GM18498 (cell line): ENCODE results near the gene GSAP.
"Not testable (repeated sequence)": the region's sequence is repeated elsewhere in the genome, so short reads cannot be mapped to it uniquely, and the experiment has no call there.

Experiments
- ATAC-seq: cut with Tn5 transposase; IDR thresholded peaks from one replicate; pipeline ENCODE4 v1.9.1; 2021; ENCODE audit warnings: mild to moderate bottlenecking, moderate library complexity; ENCODE audit not compliant: unreplicated experiment

GSAP gene

DNA sequence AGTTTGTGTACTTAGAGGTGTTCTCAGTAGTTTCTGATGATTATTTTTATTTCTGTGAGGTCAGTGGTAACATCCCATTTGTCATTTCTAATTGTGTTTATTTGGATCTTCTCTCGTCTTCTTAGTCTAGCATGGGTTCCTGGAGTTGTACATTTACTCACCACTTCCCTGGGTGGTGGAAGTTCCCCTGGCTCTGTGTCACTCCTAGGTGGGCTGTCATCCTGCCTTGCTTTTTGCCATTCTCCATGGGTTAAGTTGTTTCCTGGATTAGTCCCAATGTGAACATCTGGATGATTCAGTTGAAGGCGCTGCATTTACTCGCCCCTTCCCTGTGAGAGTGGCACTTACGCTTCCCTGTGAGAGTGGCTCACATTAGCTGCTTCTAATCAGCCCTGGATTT lies 48.2 kb downstream of the GSAP start:
- ATAC-seq: no peak

DNA sequence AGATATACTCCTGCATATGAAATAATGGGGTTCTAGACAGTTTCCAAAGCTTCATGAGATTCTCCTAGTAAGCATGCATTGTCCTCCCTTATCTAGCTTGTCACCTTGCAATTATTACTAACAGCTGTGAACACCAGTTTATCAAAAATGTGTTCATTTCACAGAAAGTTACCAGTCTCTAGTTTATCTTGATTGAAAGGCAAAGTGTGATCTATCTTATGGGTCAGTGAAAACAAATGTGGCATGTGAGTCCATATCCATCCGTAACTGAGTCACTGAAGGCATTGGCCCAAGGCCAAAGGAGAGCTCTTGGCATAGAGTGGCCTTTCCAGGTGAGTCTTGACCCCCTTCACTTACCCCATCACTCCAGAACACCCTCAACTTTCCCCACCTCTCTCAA lies 53.2 kb downstream of the GSAP start:
- ATAC-seq: no peak

DNA sequence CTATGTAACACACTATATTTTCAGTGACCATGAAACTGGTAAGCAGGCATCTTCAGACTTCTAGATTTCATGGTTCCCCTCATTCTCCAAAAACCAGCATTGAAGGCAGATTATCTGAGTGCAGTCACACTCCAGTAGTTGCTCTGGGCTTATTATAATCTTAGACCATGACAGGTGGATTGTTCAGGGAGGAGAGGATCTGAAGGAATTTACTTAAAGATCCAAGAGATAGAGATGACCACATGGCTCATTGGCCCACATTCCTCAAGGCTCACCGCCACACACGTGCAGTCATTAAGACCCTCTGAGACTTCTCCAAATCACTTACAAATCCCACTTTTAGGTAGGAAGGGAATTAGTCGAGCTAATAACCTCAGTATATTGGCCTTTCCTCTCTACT lies 55.2 kb downstream of the GSAP start:
- ATAC-seq: no peak

DNA sequence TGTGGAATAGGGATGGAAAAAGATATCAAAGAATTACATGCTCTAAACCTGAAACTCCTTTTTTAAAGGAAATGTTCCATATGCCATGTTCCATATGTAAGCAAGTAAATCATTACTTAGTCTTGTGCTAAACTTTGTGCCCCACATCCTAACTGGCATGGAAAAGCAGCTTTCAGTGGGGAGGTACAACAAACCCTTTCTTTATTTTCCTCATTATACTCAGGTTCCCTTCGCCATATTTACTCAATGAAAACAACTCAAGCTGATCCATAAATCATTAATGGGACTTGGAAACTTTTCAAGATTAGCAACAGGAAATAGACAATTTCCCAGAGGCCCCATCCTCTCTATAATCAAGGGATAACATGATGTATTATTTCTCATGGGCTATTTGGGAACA lies 56.0 kb downstream of the GSAP start:
- ATAC-seq: no peak

DNA sequence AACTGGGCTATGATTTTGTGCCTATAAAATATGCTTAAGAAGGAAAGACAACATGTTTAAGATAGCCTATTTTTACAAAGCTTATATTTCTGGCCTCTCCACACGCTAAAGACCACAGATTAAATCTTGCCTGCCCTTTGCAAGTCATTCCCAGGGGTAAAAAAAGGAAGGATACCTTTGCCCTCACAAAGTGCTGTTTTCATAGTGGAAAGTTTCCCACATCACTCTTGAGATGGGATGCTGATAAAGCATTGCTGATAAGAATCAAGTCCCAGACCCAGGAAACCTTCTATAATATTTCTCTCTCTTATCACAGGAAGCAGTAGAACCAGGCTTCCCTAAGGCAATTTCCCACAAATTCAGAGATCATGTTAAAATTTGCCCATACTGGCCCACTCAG lies 56.5 kb downstream of the GSAP start:
- ATAC-seq: no peak

DNA sequence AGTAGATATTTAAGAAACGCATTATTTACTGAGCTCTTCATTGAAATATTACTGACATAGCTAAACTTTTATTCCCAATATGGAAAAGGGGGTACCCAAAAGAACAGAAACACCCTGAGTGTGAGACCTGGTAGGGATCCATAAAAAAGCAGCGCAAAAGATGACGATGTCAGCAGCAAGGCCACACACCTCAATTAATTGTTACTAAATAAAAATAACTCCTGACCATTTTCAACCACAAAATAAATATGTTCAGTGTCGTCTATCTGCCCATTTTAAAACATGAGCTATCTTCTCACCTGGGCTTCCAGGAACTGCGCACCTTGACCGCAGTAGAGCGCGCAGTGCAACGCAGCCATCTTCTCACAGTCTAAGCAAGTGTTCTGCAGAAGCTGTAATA lies 61.2 kb downstream of the GSAP start:
- no peak for ATAC-seq

DNA sequence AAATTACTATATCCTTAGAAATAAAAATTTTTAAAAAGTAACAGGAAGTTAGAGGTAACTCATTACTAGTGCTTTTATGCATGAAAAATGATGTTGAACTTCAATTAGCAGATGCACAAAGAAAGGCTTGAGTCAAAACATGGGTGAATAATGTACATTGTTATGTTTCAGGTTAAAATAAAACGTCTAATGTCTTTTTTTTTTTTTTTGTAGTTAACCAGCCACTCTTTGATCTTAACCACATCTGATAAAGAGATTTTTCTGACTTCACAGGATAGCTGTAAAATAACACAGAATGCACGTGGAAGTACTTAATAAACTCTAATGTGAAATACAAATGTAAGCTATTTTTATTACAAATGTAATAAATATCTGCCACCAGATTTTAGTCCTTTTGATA lies 61.7 kb downstream of the GSAP start:
- ATAC-seq: no peak

DNA sequence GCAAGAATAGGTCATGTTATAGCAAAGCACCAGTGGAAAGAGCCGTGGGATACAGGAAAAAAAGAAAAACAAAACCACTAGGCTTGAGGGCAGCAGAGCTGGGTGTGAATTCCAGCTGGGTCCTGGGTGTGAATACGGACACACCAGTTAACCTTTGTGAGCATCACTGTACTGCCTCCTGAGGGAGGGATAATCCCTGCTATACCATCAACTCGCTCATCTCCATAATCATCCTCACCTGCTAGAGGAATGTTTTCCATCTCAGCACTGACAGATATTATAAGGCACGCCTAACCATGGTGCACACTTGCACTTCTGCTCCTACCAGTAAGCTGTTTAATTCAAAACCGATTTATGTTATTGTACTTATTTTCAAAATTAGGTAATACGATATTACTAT lies 62.2 kb downstream of the GSAP start:
- ATAC-seq: no peak

DNA sequence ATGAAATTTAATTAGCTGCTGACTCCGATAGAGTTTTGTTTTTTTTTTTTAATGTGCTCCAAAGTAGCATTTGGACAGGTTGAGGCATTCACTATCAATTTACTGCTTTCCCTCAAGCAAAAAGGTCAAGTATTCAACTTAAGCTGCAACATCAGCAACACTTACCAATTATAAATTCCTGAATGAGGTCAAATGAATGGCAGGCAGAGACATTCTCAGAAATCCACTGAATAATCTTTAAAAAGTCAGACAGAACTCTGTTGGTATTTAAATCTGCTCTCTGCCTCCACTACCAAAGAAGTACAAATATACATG lies 62.8 kb downstream of the GSAP start:
- ATAC-seq: no peak

DNA sequence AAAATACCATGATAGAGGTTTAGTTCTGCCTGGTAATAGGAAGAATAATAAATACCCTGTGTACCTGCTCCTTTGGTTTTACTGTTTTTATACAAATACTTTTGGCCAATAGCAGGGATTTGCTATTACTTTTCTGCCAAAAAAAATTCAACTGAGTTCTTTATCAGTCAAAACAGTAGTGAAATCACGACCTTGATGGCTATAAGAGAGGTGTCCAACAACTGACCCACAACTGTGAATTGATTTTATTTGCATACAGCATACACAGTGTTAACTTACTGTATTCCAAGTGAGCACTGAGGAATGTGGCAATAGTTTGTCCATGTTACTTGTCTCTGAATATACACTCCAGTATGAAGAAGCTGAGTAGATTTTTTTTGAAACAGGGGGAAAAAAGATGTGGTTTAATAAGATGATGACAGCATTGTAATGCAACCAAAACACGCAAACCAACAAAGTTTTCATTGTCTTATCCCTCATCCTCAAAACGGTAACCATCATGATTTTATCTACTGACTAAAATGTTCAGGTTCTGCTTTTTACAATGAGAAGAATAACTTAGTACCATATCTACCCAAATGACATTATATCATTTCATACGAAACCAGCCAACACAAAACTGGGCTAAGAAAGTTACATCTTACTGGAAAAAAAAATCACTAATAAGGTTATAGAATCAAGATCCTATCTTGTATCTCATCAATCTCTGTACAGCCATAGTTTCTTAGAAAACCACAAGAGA lies 63.3 kb downstream of the GSAP start:
- no peak for ATAC-seq

DNA sequence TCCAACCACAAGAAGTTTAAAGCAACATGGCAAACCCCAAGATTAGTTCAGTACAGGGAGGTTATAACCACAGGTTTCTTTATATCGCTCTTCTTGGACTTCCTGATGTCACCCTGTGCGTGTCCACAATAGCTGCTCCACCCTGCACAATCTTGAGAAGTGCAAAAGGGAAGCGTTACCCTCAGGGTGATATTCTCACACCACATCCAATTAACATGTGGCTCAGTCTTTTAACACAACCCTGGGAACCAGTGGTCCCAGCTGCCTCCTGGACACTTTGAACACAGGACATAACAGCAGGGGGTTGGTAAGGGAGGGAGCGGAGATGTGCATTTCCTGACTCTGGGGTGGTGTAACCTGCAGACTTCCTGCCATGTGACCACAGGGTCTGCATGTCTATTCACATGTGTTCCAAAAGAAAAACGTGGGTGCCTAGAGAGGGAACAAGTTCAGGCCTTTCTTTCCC lies 64.6 kb downstream of the GSAP start:
- ATAC-seq: peak; percentile 94

DNA sequence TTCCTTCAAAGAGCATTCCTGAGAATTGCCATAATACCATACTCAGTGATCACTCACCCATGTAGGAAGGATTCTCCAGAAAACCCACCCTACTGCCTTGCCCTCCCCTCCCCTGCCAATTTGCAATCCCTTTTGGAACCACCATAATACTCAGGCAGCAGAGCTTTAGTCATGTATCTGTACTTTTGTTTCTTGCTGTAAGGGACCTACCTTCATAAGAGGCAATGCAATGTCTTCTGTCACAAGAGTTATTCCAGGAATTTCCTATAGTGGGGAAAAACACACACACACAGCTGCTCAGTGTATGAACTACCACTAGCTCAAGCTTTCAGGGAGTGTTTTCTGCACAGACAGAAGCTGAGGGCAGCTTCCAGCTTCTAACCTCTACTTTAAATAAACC lies 67.0 kb downstream of the GSAP start:
- ATAC-seq: no peak

DNA sequence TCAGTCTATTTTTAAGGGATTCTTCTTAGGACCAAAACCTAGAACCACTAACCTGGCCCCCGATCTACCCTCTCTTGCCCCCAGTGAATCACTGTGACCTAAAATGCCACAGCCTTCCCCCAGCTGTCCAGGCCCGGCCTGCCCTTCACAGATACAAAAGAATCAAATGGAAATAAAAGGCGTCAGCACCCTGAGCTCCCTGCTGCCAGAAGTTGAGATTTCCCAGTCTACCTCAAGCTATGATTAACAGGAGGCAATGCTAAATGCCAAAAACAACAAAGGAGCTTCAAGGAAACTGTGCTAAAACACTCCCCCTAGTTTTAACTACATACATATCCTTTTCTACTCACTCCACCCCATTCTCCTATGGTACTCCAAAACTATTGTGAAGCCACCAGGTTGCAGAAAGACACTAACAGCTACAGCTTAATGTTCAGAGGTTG lies 67.8 kb downstream of the GSAP start:
- no peak for ATAC-seq

DNA sequence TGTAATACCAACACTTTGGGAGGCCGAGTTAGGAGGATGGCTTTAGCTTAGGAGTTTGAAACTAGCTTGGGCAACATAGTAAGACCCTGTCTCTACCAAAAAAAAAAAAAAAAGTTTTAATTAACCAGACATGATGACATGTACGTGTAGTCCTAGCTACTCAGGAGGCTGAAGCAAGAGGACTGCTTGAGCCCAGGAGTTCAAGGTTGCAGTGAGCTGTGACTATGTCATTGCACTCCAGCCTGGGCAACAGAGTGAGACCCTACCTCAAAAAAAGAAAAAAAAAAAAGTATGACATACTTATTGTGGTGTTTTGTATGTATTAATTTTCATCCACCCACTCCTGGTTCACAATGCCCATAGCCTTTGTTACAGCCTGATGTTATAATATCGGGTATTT lies 69.7 kb downstream of the GSAP start:
- ATAC-seq: no peak

DNA sequence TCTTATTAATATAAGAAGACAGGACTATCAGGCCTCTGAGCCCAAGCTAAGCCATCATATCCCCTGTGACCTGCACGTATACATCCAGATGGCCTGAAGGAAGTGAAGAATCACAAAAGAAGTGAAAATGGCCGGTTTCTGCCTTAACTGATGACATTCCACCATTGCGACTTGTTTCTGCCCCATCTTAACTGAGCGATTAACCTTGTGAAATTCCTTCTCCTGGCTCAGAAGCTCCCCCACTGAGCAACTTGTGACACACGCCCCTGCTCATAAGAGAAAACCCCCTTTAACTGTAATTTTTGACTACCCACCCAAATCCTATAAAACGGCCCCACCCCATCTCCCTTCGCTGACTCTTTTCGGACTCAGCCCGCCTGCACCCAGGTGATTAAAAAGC lies 70.7 kb downstream of the GSAP start:
- not testable (repeated sequence) for ATAC-seq

DNA sequence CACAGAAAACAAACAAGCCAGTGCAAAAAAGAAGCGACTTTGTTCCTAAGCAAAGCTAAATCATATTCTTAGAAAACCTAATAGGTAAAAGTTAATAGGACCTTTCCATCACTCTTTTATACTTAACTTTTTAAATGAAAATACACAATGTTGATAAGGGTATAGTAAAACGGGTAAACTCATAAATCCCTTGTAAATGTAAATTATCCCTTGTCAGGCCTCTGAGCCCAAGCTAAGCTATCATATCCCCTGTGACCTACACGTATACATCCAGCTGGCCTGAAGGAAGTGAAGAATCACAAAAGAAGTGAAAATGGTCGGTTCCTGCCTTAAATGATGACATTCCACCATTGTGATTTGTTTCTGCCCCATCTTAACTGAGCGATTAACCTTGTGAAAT lies 76.4 kb downstream of the GSAP start:
- ATAC-seq: no peak

DNA sequence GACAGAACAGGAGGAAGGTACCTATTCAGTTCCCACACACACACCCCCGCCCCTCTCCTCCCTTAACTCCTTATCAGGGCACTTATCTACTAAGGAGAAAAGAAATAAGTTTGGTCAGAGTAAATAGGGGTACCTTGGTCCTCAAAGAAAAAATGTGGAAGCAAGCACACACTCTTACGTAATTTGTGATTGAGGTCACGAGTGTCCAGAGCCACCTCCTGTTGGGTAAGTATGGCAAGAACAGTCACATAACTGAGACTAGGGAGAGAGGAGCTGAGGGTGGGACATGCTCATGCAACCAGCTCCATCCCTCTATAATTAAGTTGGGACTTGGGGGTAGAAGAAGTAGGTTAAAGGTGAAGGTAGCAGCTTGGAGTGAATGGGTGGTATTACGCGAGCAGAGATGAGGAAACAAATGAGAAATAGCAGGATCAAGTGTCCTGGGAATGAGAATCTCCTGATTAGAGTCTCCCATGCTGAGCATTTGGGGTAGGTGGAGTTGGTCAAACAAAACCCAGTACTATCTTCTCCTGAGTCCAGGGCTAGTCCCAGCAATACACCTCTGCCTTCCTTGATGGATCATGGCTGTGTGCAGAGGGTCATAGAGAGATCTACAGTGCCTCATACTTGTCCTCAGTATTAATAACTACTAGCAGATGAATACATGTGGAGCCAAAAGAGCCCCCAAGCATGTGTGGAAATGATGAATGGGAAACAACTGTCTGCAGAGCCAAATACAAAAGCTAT lies 77.1 kb downstream of the GSAP start:
- no peak for ATAC-seq

DNA sequence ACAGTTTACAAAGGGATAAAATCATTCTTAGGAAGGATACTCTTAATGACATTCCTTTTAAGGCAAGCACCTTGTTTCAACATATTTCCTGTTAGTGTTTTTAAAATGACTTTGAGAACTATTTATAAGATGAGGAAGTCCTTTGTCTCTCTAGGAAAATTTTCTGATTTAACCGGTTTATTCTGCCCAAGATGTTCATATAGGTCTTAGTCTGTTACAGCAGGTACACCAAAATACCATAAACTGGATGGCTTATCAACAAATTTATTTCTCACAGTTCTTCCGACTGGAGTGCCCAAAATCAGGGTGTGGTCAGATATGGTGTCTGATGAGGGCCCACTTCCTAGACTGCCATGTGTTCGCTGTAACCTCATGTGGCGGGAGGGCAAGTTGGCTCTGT lies 77.9 kb downstream of the GSAP start:
- ATAC-seq: no peak

DNA sequence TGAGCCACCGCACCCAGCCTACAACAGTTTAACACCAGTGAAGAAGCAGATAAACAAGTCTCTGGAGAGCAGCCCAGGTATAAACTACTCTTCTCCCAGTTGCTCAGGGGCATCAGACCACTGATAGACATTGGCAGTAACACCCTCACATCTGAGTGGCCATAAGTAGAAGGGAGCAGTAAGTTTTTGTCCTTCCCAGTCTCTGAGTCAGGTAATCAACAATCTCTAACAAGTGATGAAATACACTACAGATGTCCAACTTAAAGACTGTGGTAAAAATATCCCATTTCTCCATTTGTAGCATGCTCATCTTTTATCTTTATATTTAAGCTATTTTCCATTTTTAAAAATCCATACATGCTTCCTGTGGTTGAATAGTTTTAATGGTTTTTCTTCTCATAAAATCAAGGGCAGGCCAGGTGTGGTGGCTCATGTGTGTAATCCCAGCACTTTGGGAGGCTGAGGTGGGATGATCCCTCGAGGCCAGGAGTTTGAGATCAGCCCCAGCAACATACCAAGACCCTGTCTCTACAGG lies 78.6 kb downstream of the GSAP start:
- no peak for ATAC-seq

DNA sequence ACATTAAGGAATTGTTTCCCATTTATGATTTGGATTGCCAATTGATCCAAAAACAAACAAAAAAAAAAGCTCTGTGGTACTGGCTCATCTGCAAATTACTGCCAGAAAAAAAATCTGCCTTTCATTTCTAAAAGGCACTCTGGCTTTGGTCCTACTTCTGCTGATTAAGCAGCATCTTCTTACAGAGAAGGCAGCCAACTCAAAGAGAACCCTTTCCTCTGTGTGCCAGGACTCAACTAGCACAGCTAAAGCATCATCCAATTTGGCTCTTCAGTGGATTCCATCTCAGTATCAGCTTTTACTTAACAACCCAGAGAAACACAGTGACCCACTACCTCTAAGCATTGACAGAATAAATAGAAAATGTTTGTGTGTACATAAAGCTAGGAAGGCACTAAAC lies 80.6 kb downstream of the GSAP start:
- ATAC-seq: no peak

DNA sequence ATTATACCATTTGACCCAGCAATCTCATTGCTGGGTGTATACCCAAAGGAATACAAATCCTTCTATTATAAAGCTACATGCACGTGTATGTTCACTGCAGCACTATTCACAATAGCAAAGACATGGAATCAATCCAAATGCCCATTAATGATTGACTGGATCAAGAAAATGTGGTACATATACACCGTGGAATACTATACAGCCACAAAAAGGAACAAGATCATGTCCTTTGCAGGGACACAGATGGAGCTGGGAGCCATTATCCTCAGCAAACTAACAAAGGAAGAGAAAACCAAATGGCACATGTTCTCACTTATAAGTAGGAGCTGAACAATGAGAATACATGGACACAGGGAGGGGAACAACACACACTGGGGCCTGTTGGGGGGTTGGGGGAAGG lies 82.1 kb downstream of the GSAP start:
- not testable (repeated sequence) for ATAC-seq

DNA sequence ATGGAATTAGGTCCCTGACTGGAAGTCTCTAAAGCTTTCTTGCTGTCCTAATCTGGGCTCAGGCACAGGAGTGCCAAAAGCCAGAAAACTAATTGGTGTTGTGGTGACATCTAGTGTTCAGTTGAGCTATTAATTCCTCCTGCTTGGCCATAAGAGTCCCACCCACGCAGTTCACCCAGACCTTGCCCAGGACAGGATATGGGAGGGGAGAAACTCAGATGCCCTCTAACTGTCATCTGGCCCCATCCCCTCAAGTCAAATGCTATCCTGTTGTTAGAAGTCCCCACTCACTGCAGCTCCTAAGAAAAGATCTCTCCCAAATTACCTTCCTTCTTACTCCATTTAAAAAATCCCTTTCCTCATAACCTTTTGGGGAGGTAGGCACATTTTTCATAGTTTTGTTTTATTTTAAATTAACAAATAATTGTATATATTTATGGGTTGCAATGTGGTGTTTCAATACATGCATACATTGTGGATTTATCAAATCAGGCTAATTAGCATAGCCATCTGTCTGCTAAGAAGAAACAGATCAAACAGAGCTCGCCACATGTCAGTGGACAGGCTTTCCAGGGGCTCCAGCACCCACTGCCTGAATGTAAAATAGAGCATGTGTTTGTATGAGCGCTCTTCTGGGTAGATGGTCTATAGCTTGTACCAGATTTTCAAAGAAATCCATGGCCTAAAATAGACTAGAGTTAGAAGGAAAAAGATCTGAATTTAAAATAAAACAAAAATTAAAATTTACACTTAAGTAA lies 84.0 kb downstream of the GSAP start:
- peak; percentile 79 for ATAC-seq
